ENCODE measurements around the gene CTXN1.
A peak's percentile ranks its signal among the peaks of the same experiment; 100 is the strongest.

Gene CTXN1

DNA sequence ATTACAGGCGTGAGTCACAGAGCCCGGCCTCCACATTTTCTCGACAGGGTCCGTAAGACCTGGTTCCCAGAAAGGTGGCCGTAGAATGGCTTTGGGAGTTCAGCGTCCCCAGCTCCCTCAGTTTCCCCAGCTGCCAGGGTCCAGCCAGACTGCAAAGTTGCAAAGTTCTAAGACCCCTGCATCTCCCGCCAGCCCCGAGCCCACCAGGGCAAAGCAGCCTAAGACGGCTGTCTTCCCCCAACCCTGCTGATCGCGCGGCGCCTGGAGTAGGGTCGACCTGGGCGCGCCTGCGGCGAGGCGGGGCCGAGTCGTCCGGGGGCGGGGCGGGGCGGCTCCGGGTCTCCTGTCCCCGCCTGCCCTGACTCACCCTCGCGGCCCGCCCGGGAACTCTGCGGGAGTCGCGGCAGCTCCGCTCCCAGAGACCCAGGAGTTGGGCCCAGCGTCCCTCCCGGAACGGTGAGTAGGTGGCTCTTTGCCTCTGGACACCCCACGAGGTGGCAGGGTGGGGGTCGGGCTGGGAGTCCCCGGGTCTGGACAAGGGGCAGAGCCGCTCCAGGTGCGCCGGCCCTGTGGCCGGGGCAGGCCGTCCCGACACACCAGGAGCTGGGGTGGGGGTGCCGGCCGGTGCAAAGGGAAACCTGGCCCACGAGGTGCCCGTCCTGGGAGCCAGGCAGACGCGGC is 37.6 kb downstream of the CTXN1 start, which contains the start of gene LRRC8E:
Gene LRRC8E, plus strand, starts transcription at position 366 of the 681 bp plus-strand sequence. CDS start 7,094 bp downstream, outside the sequence.
- Histone ChIP-seq H3K9ac (ENCODE audit: low read depth in 1 of 2, low read length in 2 of 2) (peak within 1 kb of the TSS; percentile 34 to 76), H3K27ac (ENCODE audit: low read depth in 2 of 2, low read length in 2 of 2) (no peak within 1 kb of the TSS), H3K9me3 (ENCODE audit: control insufficient read depth in 2 of 2, low read length in 2 of 2) (no peaks in the 10 kb centered on the region), H3K36me3 (ENCODE audit: control insufficient read depth in 2 of 2, insufficient read depth in 2 of 2, low read length in 2 of 2) (no peaks in the 10 kb centered on the region), H3K4me3 (ENCODE audit: low read length in 2 of 2) (peak within 1 kb of the TSS; percentile 37 to 60), H3K27me3 (ENCODE audit: control insufficient read depth in 2 of 2, insufficient read depth in 2 of 2, low read length in 2 of 2) (peaks cover 0 to 9% of the 10 kb centered on the region in 2 donors), H3K4me1 (ENCODE audit: control insufficient read depth in 2 of 2, insufficient read depth in 2 of 2, low read length in 2 of 2) (peaks cover 0 to 3% of the 10 kb centered on the region in 2 donors)

- Histone ChIP-seq H3K36me3 (ENCODE audit: control insufficient read depth in 2 of 2, insufficient read depth in 2 of 2, low read length in 2 of 2) (no peaks in the 10 kb centered on the region), H3K4me1 (ENCODE audit: control insufficient read depth in 2 of 2, insufficient read depth in 2 of 2, low read length in 2 of 2) (peaks cover 0 to 3% of the 10 kb centered on the region in 2 donors), H3K27me3 (ENCODE audit: control insufficient read depth in 2 of 2, insufficient read depth in 2 of 2, low read length in 2 of 2) (peaks cover 0 to 9% of the 10 kb centered on the region in 2 donors), H3K9ac (ENCODE audit: low read depth in 1 of 2, low read length in 2 of 2) (no peak overlapping the region), H3K27ac (ENCODE audit: low read depth in 2 of 2, low read length in 2 of 2) (no peak overlapping the region), H3K9me3 (ENCODE audit: control insufficient read depth in 2 of 2, low read length in 2 of 2) (no peaks in the 10 kb centered on the region), H3K4me3 (ENCODE audit: low read length in 2 of 2) (no peak overlapping the region)
Measured at GRCh38 chr19:7887408-7888144, 38.4 kb downstream of the CTXN1 start.

GRCh38 chr19:7885818-7886217 is 40.1 kb downstream of the CTXN1 start:
- Histone ChIP-seq H3K27me3 (ENCODE audit: control insufficient read depth in 2 of 2, insufficient read depth in 2 of 2, low read length in 2 of 2) (peaks cover 0 to 9% of the 10 kb centered on the region in 2 donors), H3K4me1 (ENCODE audit: control insufficient read depth in 2 of 2, insufficient read depth in 2 of 2, low read length in 2 of 2) (peaks cover 0 to 3% of the 10 kb centered on the region in 2 donors), H3K36me3 (ENCODE audit: control insufficient read depth in 2 of 2, insufficient read depth in 2 of 2, low read length in 2 of 2) (no peaks in the 10 kb centered on the region), H3K4me3 (ENCODE audit: low read length in 2 of 2) (no peak overlapping the region), H3K27ac (ENCODE audit: low read depth in 2 of 2, low read length in 2 of 2) (no peak overlapping the region), H3K9ac (ENCODE audit: low read depth in 1 of 2, low read length in 2 of 2) (no peak overlapping the region), H3K9me3 (ENCODE audit: control insufficient read depth in 2 of 2, low read length in 2 of 2) (no peaks in the 10 kb centered on the region)

- Histone ChIP-seq H3K4me3 (ENCODE audit: low read length in 2 of 2) (no peak overlapping the region), H3K4me1 (ENCODE audit: control insufficient read depth in 2 of 2, insufficient read depth in 2 of 2, low read length in 2 of 2) (peaks cover 0 to 3% of the 10 kb centered on the region in 2 donors), H3K27ac (ENCODE audit: low read depth in 2 of 2, low read length in 2 of 2) (no peak overlapping the region), H3K27me3 (ENCODE audit: control insufficient read depth in 2 of 2, insufficient read depth in 2 of 2, low read length in 2 of 2) (peaks cover 0 to 8% of the 10 kb centered on the region in 2 donors), H3K9ac (ENCODE audit: low read depth in 1 of 2, low read length in 2 of 2) (no peak overlapping the region), H3K36me3 (ENCODE audit: control insufficient read depth in 2 of 2, insufficient read depth in 2 of 2, low read length in 2 of 2) (no peaks in the 10 kb centered on the region), H3K9me3 (ENCODE audit: control insufficient read depth in 2 of 2, low read length in 2 of 2) (no peaks in the 10 kb centered on the region)
Measured at GRCh38 chr19:7883796-7884570, 42.0 kb downstream of the CTXN1 start.

DNA sequence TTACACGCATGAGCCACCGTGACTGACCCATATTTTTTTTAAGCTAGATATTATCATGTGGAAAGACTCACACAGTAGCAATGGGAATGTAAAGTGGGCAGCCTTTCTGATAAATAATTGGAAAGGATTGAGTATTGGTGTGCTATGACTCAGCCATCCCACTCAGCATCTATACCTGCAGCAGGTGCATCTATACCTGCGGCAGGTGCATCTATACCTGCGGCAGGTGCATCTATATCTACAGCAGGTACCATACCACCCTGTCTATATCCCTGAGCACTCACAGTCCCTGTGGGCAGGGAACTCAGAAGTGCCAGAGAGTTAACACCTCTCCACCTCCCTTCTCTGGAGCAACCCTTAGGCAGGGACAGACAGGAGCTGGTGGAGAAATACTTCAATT is 42.8 kb downstream of the CTXN1 start:
- Histone ChIP-seq H3K4me3 (ENCODE audit: low read length in 2 of 2) (no peak overlapping the region), H3K27ac (ENCODE audit: low read depth in 2 of 2, low read length in 2 of 2) (no peak overlapping the region), H3K4me1 (ENCODE audit: control insufficient read depth in 2 of 2, insufficient read depth in 2 of 2, low read length in 2 of 2) (no peaks in the 10 kb centered on the region), H3K27me3 (ENCODE audit: control insufficient read depth in 2 of 2, insufficient read depth in 2 of 2, low read length in 2 of 2) (peaks cover 0 to 5% of the 10 kb centered on the region in 2 donors), H3K9ac (ENCODE audit: low read depth in 1 of 2, low read length in 2 of 2) (no peak overlapping the region), H3K36me3 (ENCODE audit: control insufficient read depth in 2 of 2, insufficient read depth in 2 of 2, low read length in 2 of 2) (no peaks in the 10 kb centered on the region), H3K9me3 (ENCODE audit: control insufficient read depth in 2 of 2, low read length in 2 of 2) (no peaks in the 10 kb centered on the region)

GRCh38 chr19:7881910-7882309 is 44.0 kb downstream of the CTXN1 start:
- H3K27ac ChIP-seq (ENCODE audit: low read depth in 2 of 2, low read length in 2 of 2) = no peak overlapping the region
- no peaks in the 10 kb centered on the region for H3K9me3 ChIP-seq (ENCODE audit: control insufficient read depth in 2 of 2, low read length in 2 of 2)
- H3K27me3 ChIP-seq (ENCODE audit: control insufficient read depth in 2 of 2, insufficient read depth in 2 of 2, low read length in 2 of 2) = peaks cover 0 to 2% of the 10 kb centered on the region in 2 donors
- no peaks in the 10 kb centered on the region for H3K4me1 ChIP-seq (ENCODE audit: control insufficient read depth in 2 of 2, insufficient read depth in 2 of 2, low read length in 2 of 2)
- H3K9ac ChIP-seq (ENCODE audit: low read depth in 1 of 2, low read length in 2 of 2) = no peak overlapping the region
- no peak overlapping the region for H3K4me3 ChIP-seq (ENCODE audit: low read length in 2 of 2)
- H3K36me3 ChIP-seq (ENCODE audit: control insufficient read depth in 2 of 2, insufficient read depth in 2 of 2, low read length in 2 of 2) = no peaks in the 10 kb centered on the region

GRCh38 chr19:7879836-7880235 is 46.1 kb downstream of the CTXN1 start:
- Histone ChIP-seq H3K9me3 (ENCODE audit: control insufficient read depth in 2 of 2, low read length in 2 of 2) (no peaks in the 10 kb centered on the region), H3K27me3 (ENCODE audit: control insufficient read depth in 2 of 2, insufficient read depth in 2 of 2, low read length in 2 of 2) (peaks cover 2 to 6% of the 10 kb centered on the region in 2 donors), H3K9ac (ENCODE audit: low read depth in 1 of 2, low read length in 2 of 2) (no peak overlapping the region), H3K4me1 (ENCODE audit: control insufficient read depth in 2 of 2, insufficient read depth in 2 of 2, low read length in 2 of 2) (no peaks in the 10 kb centered on the region), H3K4me3 (ENCODE audit: low read length in 2 of 2) (no peak overlapping the region), H3K27ac (ENCODE audit: low read depth in 2 of 2, low read length in 2 of 2) (no peak overlapping the region), H3K36me3 (ENCODE audit: control insufficient read depth in 2 of 2, insufficient read depth in 2 of 2, low read length in 2 of 2) (no peaks in the 10 kb centered on the region)

GRCh38 chr19:7879111-7879807 is 46.7 kb downstream of the CTXN1 start:
- no peak overlapping the region for H3K4me3 ChIP-seq (ENCODE audit: low read length in 2 of 2)
- no peaks in the 10 kb centered on the region for H3K9me3 ChIP-seq (ENCODE audit: control insufficient read depth in 2 of 2, low read length in 2 of 2)
- H3K4me1 ChIP-seq (ENCODE audit: control insufficient read depth in 2 of 2, insufficient read depth in 2 of 2, low read length in 2 of 2) = peaks cover 0 to 2% of the 10 kb centered on the region in 2 donors
- H3K27me3 ChIP-seq (ENCODE audit: control insufficient read depth in 2 of 2, insufficient read depth in 2 of 2, low read length in 2 of 2) = peaks cover 6 to 11% of the 10 kb centered on the region in 2 donors
- no peak overlapping the region for H3K27ac ChIP-seq (ENCODE audit: low read depth in 2 of 2, low read length in 2 of 2)
- H3K9ac ChIP-seq (ENCODE audit: low read depth in 1 of 2, low read length in 2 of 2) = no peak overlapping the region
- H3K36me3 ChIP-seq (ENCODE audit: control insufficient read depth in 2 of 2, insufficient read depth in 2 of 2, low read length in 2 of 2) = no peaks in the 10 kb centered on the region

- H3K9me3 ChIP-seq (ENCODE audit: control insufficient read depth in 2 of 2, low read length in 2 of 2) = no peaks in the 10 kb centered on the region
- no peaks in the 10 kb centered on the region for H3K36me3 ChIP-seq (ENCODE audit: control insufficient read depth in 2 of 2, insufficient read depth in 2 of 2, low read length in 2 of 2)
- H3K9ac ChIP-seq (ENCODE audit: low read depth in 1 of 2, low read length in 2 of 2) = no peak overlapping the region
- H3K27ac ChIP-seq (ENCODE audit: low read depth in 2 of 2, low read length in 2 of 2) = no peak overlapping the region
- H3K4me1 ChIP-seq (ENCODE audit: control insufficient read depth in 2 of 2, insufficient read depth in 2 of 2, low read length in 2 of 2) = peaks cover 0 to 5% of the 10 kb centered on the region in 2 donors
- peaks cover 13 to 19% of the 10 kb centered on the region in 2 donors for H3K27me3 ChIP-seq (ENCODE audit: control insufficient read depth in 2 of 2, insufficient read depth in 2 of 2, low read length in 2 of 2)
- H3K4me3 ChIP-seq (ENCODE audit: low read length in 2 of 2) = no peak overlapping the region
Measured at GRCh38 chr19:7877249-7877836, 48.6 kb downstream of the CTXN1 start.

Data from mucosa of rectum (tissue), 2 donors.